B cell (primary cell): Measurements from ENCODE around the gene CRTC1. TPM values are rescaled to one million over a fixed set of nuclear protein-coding genes. Genes with fewer than 3 reads are reported as not detected.

ENCODE experiments used
- ATAC-seq: fragments of 200-7000 bp; cut with Tn5 transposase; one replicate; pipeline ENCODE4 v1.10.0; 2021; ENCODE audit warnings: low read depth, mild to moderate bottlenecking, moderate number of reproducible peaks, moderate library complexity
- CTCF ChIA-PET: fragments of 350-600 bp; sonication (Branson Sonifier 250); formaldehyde crosslinking; loops from one replicate; lab custom pipeline; 2021; ENCODE audit warnings: antibody characterized with exemption, inconsistent platforms; lab: Charles Lee
- POLR2A ChIA-PET: fragments of 350-600 bp; sonication (Branson Sonifier 250); formaldehyde crosslinking; loops from one replicate; lab custom pipeline; 2021; ENCODE audit warnings: antibody characterized with exemption; lab: Charles Lee
- DNase-seq: peaks from one replicate; pipeline ENCODE4 v3.0.0; 2013
- H2AFZ ChIP-seq: 2 replicates; pipeline ENCODE4 v1.6.1; 2012; ENCODE audit warnings: mild to moderate bottlenecking, low read depth, low read length; ENCODE audit not compliant: insufficient read depth, poor library complexity, severe bottlenecking
- H3K27ac ChIP-seq, 2 donors: 1 replicate in 1 of 2; 2 replicates in 1 of 2; pipeline ENCODE4 v1.5.1; 2012 to 2013; ENCODE audit warnings: low read length in 2 of 2, mild to moderate bottlenecking in 2 of 2, moderate library complexity in 1 of 2
- H3K27me3 ChIP-seq, 4 experiments: fragments of 200-600 bp in 1 of 4; sonication (generic) in 1 of 4; replicated peaks in 1 of 4; 1 replicate in 2 of 4; 2 replicates in 2 of 4; pipeline versions ENCODE4 v1.6.1 to v1.7.0; 2013 to 2016; ENCODE audit warnings: low read length in 3 of 4, mild to moderate bottlenecking in 2 of 4, mixed read lengths in 1 of 4, moderate library complexity in 1 of 4; ENCODE audit not compliant: insufficient read depth in 4 of 4, control insufficient read depth in 3 of 4; ENCODE audit errors: control extremely low read depth in 1 of 4
- H3K36me3 ChIP-seq, 2 experiments: replicated peaks in 1 of 2; 1 replicate in 1 of 2; 2 replicates in 1 of 2; pipeline versions ENCODE4 v1.6.1 to v1.7.1; 2013; ENCODE audit warnings: low read length in 1 of 2; ENCODE audit not compliant: insufficient read depth in 2 of 2, control insufficient read depth in 1 of 2; ENCODE audit errors: control extremely low read depth in 1 of 2, extremely low read depth in 1 of 2
- H3K4me1 ChIP-seq, 2 donors: fragments of 200-600 bp in 1 of 2; sonication (generic) in 1 of 2; 1 replicate in 1 of 2; 2 replicates in 1 of 2; pipeline versions ENCODE4 v1.5.1 to v1.6.1; 2013 to 2017; ENCODE audit warnings: low read length in 2 of 2; ENCODE audit not compliant: control insufficient read depth in 2 of 2, insufficient read depth in 2 of 2
- H3K4me2 ChIP-seq: replicated peaks from 2 replicates; pipeline ENCODE3; 2012; ENCODE audit warnings: mild to moderate bottlenecking, low read depth, low read length; ENCODE audit not compliant: poor library complexity, severe bottlenecking
- H3K4me3 ChIP-seq, 5 experiments: fragments of 200-600 bp in 1 of 5; sonication (generic) in 1 of 5; 1 replicate in 3 of 5; 2 replicates in 2 of 5; pipeline versions ENCODE4 v1.5.1 to v1.7.0; 2011 to 2016; ENCODE audit warnings: low read length in 4 of 5, mild to moderate bottlenecking in 4 of 5, low read depth in 2 of 5, control low read depth in 1 of 5, moderate library complexity in 1 of 5; ENCODE audit not compliant: insufficient read depth in 1 of 5; ENCODE audit errors: control extremely low read depth in 1 of 5, extremely low read depth in 1 of 5
- H3K79me2 ChIP-seq: fragments of 200-600 bp; sonication (generic); one replicate; pipeline ENCODE4 v1.6.0; 2016; ENCODE audit warnings: low read length; ENCODE audit not compliant: control insufficient read depth, insufficient read depth
- H3K9ac ChIP-seq: fragments of 200-600 bp; sonication (generic); 2 replicates; pipeline ENCODE4 v1.6.1; 2017; ENCODE audit warnings: mild to moderate bottlenecking, low read length, moderate library complexity
- H3K9me3 ChIP-seq, 3 donors: one replicate each; pipeline versions ENCODE4 v1.6.1 to v1.7.1; 2013; ENCODE audit warnings: low read length in 2 of 3; ENCODE audit not compliant: control insufficient read depth in 2 of 3, insufficient read depth in 1 of 3; ENCODE audit errors: control extremely low read depth in 1 of 3
- H4K20me1 ChIP-seq: 2 replicates; pipeline ENCODE4 v1.6.0; 2012; ENCODE audit warnings: mild to moderate bottlenecking, low read length; ENCODE audit not compliant: insufficient read depth, control insufficient read depth, poor library complexity, severe bottlenecking
- H3K27ac Mint-ChIP-seq: one replicate; pipeline ENCODE4 v1.8.0; 2021; ENCODE audit warnings: mixed read lengths
- H3K27me3 Mint-ChIP-seq: one replicate; pipeline ENCODE4 v1.8.0; 2021; ENCODE audit warnings: mixed read lengths
- H3K4me1 Mint-ChIP-seq: one replicate; pipeline ENCODE4 v1.8.0; 2021; ENCODE audit warnings: mixed read lengths
- H3K4me3 Mint-ChIP-seq: one replicate; pipeline ENCODE4 v1.8.0; 2021; ENCODE audit warnings: mixed read lengths
- H3K9me3 Mint-ChIP-seq: one replicate; pipeline ENCODE4 v1.8.0; 2022; ENCODE audit warnings: mixed read lengths; ENCODE audit not compliant: insufficient read depth
- CTCF ChIP-seq: fragments of 200-600 bp; IDR thresholded peaks from one replicate; pipeline ENCODE4 v1.8.0; 2022; ENCODE audit warnings: antibody characterized with exemption, mild to moderate bottlenecking
- EZH2 ChIP-seq: IDR thresholded peaks from 2 replicates; pipeline ENCODE4 v1.6.1; 2012; ENCODE audit warnings: borderline replicate concordance, low read depth, mild to moderate bottlenecking, moderate library complexity, low read length; ENCODE audit not compliant: insufficient read depth, poor library complexity, severe bottlenecking
- WGBS: methylation state at CpG from one replicate; pipeline ENCODE4 v1.1.5; 2013; ENCODE audit warnings: missing lambda C conversion rate; ENCODE audit not compliant: insufficient coverage; 5-methylcytosine and 5-hydroxymethylcytosine counted together
- intact Hi-C: fragments of 100-400 bp; cut with micrococcal nuclease; formaldehyde crosslinking; loops from one replicate; pipeline ENCODE4 v1.10.0; 2022
- polyA plus RNA-seq: library from polyadenylated mRNA; depleted of rRNA; stranded (reverse); fragments of >200 nt; gene quantifications from 2 replicates; pipeline ENCODE4 v1.2.3, GENCODE V29; 2012
- total RNA-seq, 2 donors: library from RNA; stranded (reverse); fragments of 120-200 nt in 1 of 2; gene quantifications; 1 replicate in 1 of 2; 2 replicates in 1 of 2; pipeline versions ENCODE4 v1.2.3 to v1.2.4, GENCODE V29; 2013 to 2022

CRTC1 gene
- total and polyA plus RNA-seq, 2 donors (not counting 1 experiment from before 2014, with no cell fraction given), result 15.9 to 30.1 TPM

- Histone ChIP-seq H3K4me2 (no peak overlapping the region), H3K4me1 (no peaks in the 10 kb centered on the region), H3K27me3 (no peaks in the 10 kb centered on the region), H3K27ac (no peak overlapping the region), H3K4me3 (no peak overlapping the region), H3K36me3 (no peaks in the 10 kb centered on the region), H3K9me3 (no peaks in the 10 kb centered on the region), H3K79me2 (peaks cover 7% of the 10 kb centered on the region), H4K20me1 (peaks cover 81% of the 10 kb centered on the region), H2AFZ (no peak overlapping the region), H3K9ac (no peak overlapping the region)
- no peak for DNase-seq
- H3K27ac Mint-ChIP-seq, result no peak overlapping the region
- POLR2A ChIA-PET, result interaction anchor here (0.6 kb wide), 1 partner anchor 89 kb away, joined by 7 read pairs; no protein-coding TSS in a partner anchor
- H3K4me1 Mint-ChIP-seq, result no peaks in the 10 kb centered on the region
- H3K9me3 Mint-ChIP-seq, result no peaks in the 10 kb centered on the region
- H3K4me3 Mint-ChIP-seq, result no peak overlapping the region
- no peak for ATAC-seq
- intact Hi-C loops, result no loop called here
- TF ChIP-seq CTCF (no peak), EZH2 (no peak)
- WGBS, result 88% methylated on average over 23 of the region's 27 CpGs
- no peaks in the 10 kb centered on the region for H3K27me3 Mint-ChIP-seq
- CTCF ChIA-PET, result no interaction called here
Measured at GRCh38 chr19:18741124-18742121, 57.9 kb downstream of the CRTC1 start.

GRCh38 chr19:18742324-18742723, 58.8 kb downstream of the CRTC1 start:
- intact Hi-C loops, result no loop called here
- no peak overlapping the region for H2AFZ ChIP-seq
- H3K27ac ChIP-seq, result no peak overlapping the region
- H3K4me3 ChIP-seq, result no peak overlapping the region
- no peaks in the 10 kb centered on the region for H3K36me3 ChIP-seq
- H3K79me2 ChIP-seq, result peaks cover 1% of the 10 kb centered on the region
- DNase-seq (no peak), ATAC-seq (no peak)
- ChIA-PET POLR2A (no interaction called here), CTCF (no interaction called here)
- TF ChIP-seq CTCF (no peak), EZH2 (no peak)
- no peak overlapping the region for H3K4me2 ChIP-seq
- WGBS, result 99% methylated on average over 13 of the region's 14 CpGs
- no peaks in the 10 kb centered on the region for H3K4me1 Mint-ChIP-seq
- H3K9ac ChIP-seq, result no peak overlapping the region
- H4K20me1 ChIP-seq, result peaks cover 72% of the 10 kb centered on the region
- H3K27me3 Mint-ChIP-seq, result no peaks in the 10 kb centered on the region
- no peak overlapping the region for H3K27ac Mint-ChIP-seq
- H3K9me3 ChIP-seq, result no peaks in the 10 kb centered on the region
- H3K4me1 ChIP-seq, result no peaks in the 10 kb centered on the region
- H3K9me3 Mint-ChIP-seq, result no peaks in the 10 kb centered on the region
- H3K27me3 ChIP-seq, result no peaks in the 10 kb centered on the region
- H3K4me3 Mint-ChIP-seq, result no peak overlapping the region
